Lower leg skin (tissue), 4 donors: Measurements from ENCODE around the gene STAP2. TPM values are rescaled to one million over a fixed set of nuclear protein-coding genes. Genes with fewer than 3 reads are reported as not detected.

Experiments
- DNase-seq, 2 donors: peaks; one replicate each; pipeline ENCODE4 v3.0.0-alpha.2; 2019; ENCODE audit warnings: low spot score in 2 of 2
- H3K4me3 ChIP-seq: fragments of 200-600 bp; sonication (generic); 2 replicates; pipeline ENCODE4 v1.5.1; 2017; ENCODE audit warnings: mild to moderate bottlenecking, low read depth; ENCODE audit not compliant: poor library complexity, severe bottlenecking
- POLR2A ChIP-seq, 2 donors: fragments of 450-650 bp; IDR thresholded peaks; one replicate each; pipeline ENCODE4 v1.6.1; 2016 to 2017; ENCODE audit warnings: antibody characterized with exemption in 2 of 2, mild to moderate bottlenecking in 1 of 2, moderate library complexity in 1 of 2
- WGBS, 2 donors: methylation state at CpG; one replicate each; pipeline ENCODE4 v1.1.5; 2018; 5-methylcytosine and 5-hydroxymethylcytosine counted together
- intact Hi-C: fragments of 100-400 bp; cut with DNase I; formaldehyde crosslinking; loops from one replicate; pipeline ENCODE4 v1.15.0; 2023; ENCODE audit warnings: low total_unique reads
- total RNA-seq, 4 donors: library from RNA; depleted of rRNA; stranded (reverse); fragments of >200 nt; gene quantifications; one replicate each; pipeline ENCODE4 v1.1.0, GENCODE V29; 2016
- TF ChIP-seq, protein P1 (sequence below), 3 donors: fragments of 450-650 bp; IDR thresholded peaks; one replicate each; pipeline ENCODE4 v1.5.1; 2016; ENCODE audit warnings: antibody characterized with exemption in 3 of 3, mild to moderate bottlenecking in 3 of 3, moderate library complexity in 2 of 3

STAP2 gene
- total RNA-seq, 4 donors from 2014 or later: 78.5 to 159 (median 122) TPM

DNA sequence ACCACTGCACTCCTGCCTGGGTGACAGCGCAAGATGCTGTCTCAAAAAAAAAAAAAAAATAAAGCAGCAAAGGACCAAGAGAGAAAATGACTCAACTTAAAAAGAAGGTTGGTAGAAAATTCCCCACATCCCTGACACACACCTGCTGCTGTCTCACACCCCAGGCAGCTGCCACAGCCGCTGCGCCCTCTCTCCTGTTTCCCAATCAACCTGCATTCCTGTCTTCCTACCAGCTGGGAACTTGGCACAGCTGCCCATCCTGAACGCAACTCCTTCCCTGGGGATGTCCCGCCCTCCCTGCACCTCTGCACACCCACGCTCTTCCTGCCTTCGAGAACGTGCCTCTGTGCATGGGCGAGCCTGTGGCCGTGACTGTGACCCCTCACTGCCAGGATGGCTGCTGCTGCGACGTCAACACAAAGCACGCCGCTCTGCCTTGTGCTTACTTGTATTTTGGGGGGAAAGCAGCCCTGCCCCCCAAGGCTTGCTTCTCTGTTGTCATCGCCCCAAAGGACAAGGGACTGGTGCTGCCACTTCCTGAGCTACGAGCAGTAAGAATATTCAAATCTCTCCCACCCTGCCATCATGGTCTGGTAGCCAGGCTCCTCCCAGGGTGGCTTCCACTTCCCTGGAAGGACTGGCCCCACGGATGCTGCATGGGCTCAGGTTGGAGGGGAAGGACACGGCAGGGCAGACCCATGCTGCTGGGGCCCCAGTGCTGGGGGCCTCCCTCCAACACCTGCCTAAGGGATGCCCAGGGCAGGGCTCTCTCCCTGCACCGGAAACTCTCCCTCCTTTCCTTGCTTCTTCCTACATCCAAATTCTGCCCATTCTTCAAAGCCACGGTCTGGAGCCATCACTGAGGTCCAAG, 41.0 kb upstream of the STAP2 start:
- H3K4me3 ChIP-seq: no peak overlapping the region
- TF ChIP-seq, protein P1, sequence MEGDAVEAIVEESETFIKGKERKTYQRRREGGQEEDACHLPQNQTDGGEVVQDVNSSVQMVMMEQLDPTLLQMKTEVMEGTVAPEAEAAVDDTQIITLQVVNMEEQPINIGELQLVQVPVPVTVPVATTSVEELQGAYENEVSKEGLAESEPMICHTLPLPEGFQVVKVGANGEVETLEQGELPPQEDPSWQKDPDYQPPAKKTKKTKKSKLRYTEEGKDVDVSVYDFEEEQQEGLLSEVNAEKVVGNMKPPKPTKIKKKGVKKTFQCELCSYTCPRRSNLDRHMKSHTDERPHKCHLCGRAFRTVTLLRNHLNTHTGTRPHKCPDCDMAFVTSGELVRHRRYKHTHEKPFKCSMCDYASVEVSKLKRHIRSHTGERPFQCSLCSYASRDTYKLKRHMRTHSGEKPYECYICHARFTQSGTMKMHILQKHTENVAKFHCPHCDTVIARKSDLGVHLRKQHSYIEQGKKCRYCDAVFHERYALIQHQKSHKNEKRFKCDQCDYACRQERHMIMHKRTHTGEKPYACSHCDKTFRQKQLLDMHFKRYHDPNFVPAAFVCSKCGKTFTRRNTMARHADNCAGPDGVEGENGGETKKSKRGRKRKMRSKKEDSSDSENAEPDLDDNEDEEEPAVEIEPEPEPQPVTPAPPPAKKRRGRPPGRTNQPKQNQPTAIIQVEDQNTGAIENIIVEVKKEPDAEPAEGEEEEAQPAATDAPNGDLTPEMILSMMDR (IDR thresholded peaks at IDR 0.05): no peak
- no peak for TF ChIP-seq POLR2A (IDR thresholded peaks at IDR 0.05)
- peak; percentile 68 to 89 for DNase-seq
- intact Hi-C loops: no loop called here
- WGBS, 2 donors: 31 to 46% methylated on average over 20 of the region's 20 CpGs

DNA sequence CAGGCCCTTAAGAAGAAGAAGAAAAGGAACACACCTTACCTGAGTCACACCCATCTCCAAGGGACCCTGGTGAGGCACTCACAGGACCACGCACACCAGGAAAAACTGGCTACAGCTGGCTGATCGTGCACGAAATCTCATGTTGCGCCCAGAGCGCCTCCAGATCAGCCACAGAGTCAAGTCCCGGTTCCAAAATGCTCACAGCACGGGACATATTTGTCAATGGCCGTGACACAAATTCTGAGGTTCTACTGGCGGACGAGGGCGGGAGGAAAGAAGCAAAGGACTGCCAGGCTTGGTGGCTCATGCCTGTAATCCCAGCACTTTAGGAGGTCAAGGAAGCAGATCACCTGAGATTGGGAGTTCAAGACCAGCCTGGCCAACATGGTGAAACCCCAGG, 40.3 kb upstream of the STAP2 start:
- no peak overlapping the region for H3K4me3 ChIP-seq
- WGBS, 2 donors: 70 to 75% methylated on average over 11 of the region's 11 CpGs
- intact Hi-C loops: no loop called here
- TF ChIP-seq POLR2A (IDR thresholded peaks at IDR 0.05): no peak
- TF ChIP-seq, protein P1 (IDR thresholded peaks at IDR 0.05): no peak
- DNase-seq: no peak

- DNase-seq: peak in 1 of 2 donors; percentile 85
- intact Hi-C loops: no loop called here
- TF ChIP-seq, protein P1 (IDR thresholded peaks at IDR 0.05): no peak
- no peak for TF ChIP-seq POLR2A (IDR thresholded peaks at IDR 0.05)
- H3K4me3 ChIP-seq: no peak overlapping the region
- WGBS, 2 donors: 47 to 56% methylated on average over 17 to 23 of the region's 23 CpGs
Observed at GRCh38 chr19:4376991-4377781, 38.6 kb upstream of the STAP2 start.

DNA sequence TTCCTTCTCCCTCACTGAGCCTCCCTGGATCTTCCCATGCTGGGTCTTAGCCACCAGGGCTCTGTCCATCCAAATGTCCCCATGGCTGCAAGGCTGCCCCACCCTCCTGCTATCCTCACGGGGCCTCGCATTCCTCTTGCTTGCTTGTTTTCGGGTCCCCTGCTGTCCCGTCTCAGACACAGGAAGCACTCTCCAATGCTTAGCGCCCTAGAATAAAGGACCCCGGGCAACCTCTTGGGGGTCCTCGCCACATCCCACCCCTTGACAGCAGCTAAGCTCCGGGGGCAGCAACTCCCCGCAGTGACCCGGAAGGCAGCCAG, 38.0 kb upstream of the STAP2 start:
- no peak overlapping the region for H3K4me3 ChIP-seq
- DNase-seq: peak in 1 of 2 donors; percentile 86
- WGBS, 2 donors: 51 to 58% methylated on average over 10 of the region's 10 CpGs
- intact Hi-C loops: no loop called here
- TF ChIP-seq, protein P1 (IDR thresholded peaks at IDR 0.05): no peak
- TF ChIP-seq POLR2A (IDR thresholded peaks at IDR 0.05): no peak

DNA sequence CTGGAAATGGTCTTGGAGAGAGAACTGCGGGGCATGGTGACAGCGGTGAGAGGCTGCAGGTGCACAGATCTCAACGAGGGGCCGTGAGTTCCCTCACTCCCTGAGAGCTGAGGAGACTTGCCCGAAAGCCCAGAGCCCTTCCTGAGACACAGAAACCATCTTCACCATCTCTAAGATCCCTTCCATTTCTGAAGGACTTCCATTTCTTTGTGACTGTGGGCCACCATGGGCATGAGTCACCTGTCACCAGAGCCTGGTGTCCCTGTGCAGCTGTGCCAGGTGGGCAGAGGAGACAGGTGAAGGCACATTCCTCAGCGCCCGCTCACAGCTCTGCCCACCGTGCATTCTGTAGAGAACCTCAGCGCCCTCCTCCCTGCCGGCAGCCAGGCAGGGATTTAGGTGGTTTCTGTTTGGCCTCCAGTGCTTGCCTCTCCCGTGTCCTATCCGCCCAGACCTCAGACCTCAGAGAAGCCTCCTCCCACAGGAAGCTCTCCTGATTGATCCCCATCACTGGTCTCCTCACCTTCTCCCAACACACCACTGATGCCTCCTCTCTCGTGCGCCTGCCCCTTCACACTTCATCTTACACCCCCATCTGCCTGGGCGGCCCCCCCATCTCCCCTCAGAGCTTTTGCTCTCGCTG, 37.5 kb upstream of the STAP2 start:
- WGBS, 2 donors: 58 to 65% methylated on average over 16 of the region's 16 CpGs
- peak in 1 of 2 donors; percentile 85 for DNase-seq
- no peak overlapping the region for H3K4me3 ChIP-seq
- TF ChIP-seq POLR2A (IDR thresholded peaks at IDR 0.05): no peak
- TF ChIP-seq, protein P1 (IDR thresholded peaks at IDR 0.05): no peak
- intact Hi-C loops: no loop called here
